ENCODE measurements around the gene ZMIZ1. TPM values are rescaled to one million over a fixed set of nuclear protein-coding genes. Genes with fewer than 3 reads are reported as not detected.

Gene ZMIZ1
- total RNA-seq, 6 experiments from 2014 or later, result 38.6 to 60.3 (median 51.2) TPM

GRCh38 chr10:79052291-79053080, 16.3 kb upstream of the ZMIZ1 start:
- H3K27me3 Mint-ChIP-seq (ENCODE audit: insufficient read depth), result peaks cover 12% of the 10 kb centered on the region
- H3K27ac Mint-ChIP-seq, result no peak overlapping the region
- no peaks in the 10 kb centered on the region for H3K9me3 Mint-ChIP-seq
- H3K4me3 Mint-ChIP-seq, result no peak overlapping the region
- DNase-seq, result no peak
- TF ChIP-seq CTCF (IDR thresholded peaks at IDR 0.05), result peak; percentile 61
- no peaks in the 10 kb centered on the region for H3K36me3 Mint-ChIP-seq (ENCODE audit: low read depth)
- peaks cover 14% of the 10 kb centered on the region; the same call in 1 of the 2 replicates for H3K4me1 Mint-ChIP-seq (ENCODE audit: low read depth)

- peaks cover 13% of the 10 kb centered on the region for H3K27me3 Mint-ChIP-seq (ENCODE audit: insufficient read depth)
- H3K4me3 Mint-ChIP-seq, result no peak overlapping the region
- no peak for TF ChIP-seq CTCF (IDR thresholded peaks at IDR 0.05)
- no peak for DNase-seq
- peaks cover 14% of the 10 kb centered on the region; the same call in 1 of the 2 replicates for H3K4me1 Mint-ChIP-seq (ENCODE audit: low read depth)
- no peaks in the 10 kb centered on the region for H3K9me3 Mint-ChIP-seq
- no peaks in the 10 kb centered on the region for H3K36me3 Mint-ChIP-seq (ENCODE audit: low read depth)
- H3K27ac Mint-ChIP-seq, result no peak overlapping the region
Observed at GRCh38 chr10:79053081-79053434, 15.7 kb upstream of the ZMIZ1 start.

GRCh38 chr10:79053481-79054202, 15.1 kb upstream of the ZMIZ1 start:
- no peak for DNase-seq
- Mint-ChIP-seq H3K27me3 (ENCODE audit: insufficient read depth) (peaks cover 18% of the 10 kb centered on the region), H3K9me3 (no peaks in the 10 kb centered on the region), H3K4me3 (no peak overlapping the region), H3K27ac (no peak overlapping the region), H3K36me3 (ENCODE audit: low read depth) (no peaks in the 10 kb centered on the region), H3K4me1 (ENCODE audit: low read depth) (peaks cover 14% of the 10 kb centered on the region; the same call in 1 of the 2 replicates)
- TF ChIP-seq CTCF (IDR thresholded peaks at IDR 0.05), result no peak

- H3K27ac Mint-ChIP-seq, result no peak overlapping the region
- H3K4me1 Mint-ChIP-seq (ENCODE audit: low read depth), result peaks cover 14% of the 10 kb centered on the region; the same call in 1 of the 2 replicates
- TF ChIP-seq CTCF (IDR thresholded peaks at IDR 0.05), result no peak
- H3K36me3 Mint-ChIP-seq (ENCODE audit: low read depth), result no peaks in the 10 kb centered on the region
- H3K27me3 Mint-ChIP-seq (ENCODE audit: insufficient read depth), result peaks cover 20% of the 10 kb centered on the region
- no peak for DNase-seq
- H3K9me3 Mint-ChIP-seq, result no peaks in the 10 kb centered on the region
- no peak overlapping the region for H3K4me3 Mint-ChIP-seq
Observed at GRCh38 chr10:79054203-79055099, 14.3 kb upstream of the ZMIZ1 start.

GRCh38 chr10:79055100-79055782, 13.5 kb upstream of the ZMIZ1 start:
- Mint-ChIP-seq H3K4me1 (ENCODE audit: low read depth) (peaks cover 9% of the 10 kb centered on the region; the same call in 1 of the 2 replicates), H3K36me3 (ENCODE audit: low read depth) (no peaks in the 10 kb centered on the region), H3K9me3 (no peaks in the 10 kb centered on the region)

More at GRCh38 chr10:79055100-79055782, 13.5 kb upstream of the ZMIZ1 start:
- Mint-ChIP-seq H3K27me3 (ENCODE audit: insufficient read depth) (peaks cover 21% of the 10 kb centered on the region), H3K4me3 (no peak overlapping the region), H3K27ac (no peak overlapping the region)
- TF ChIP-seq CTCF (IDR thresholded peaks at IDR 0.05), result no peak
- DNase-seq, result no peak

All from HFFc6 (cell line).